ENCODE data around the gene NHEJ1. TPM values are rescaled to one million over a fixed set of nuclear protein-coding genes. Genes with fewer than 3 reads are reported as not detected.

NHEJ1 gene
- polyA plus RNA-seq, 3 donors, result 12.6 to 20.9 (median 20.3) TPM

GRCh38 chr2:219054956-219055903, 105.4 kb downstream of the NHEJ1 start:
- no peak for DNase-seq
- Mint-ChIP-seq H3K36me3 (peaks cover 0 to 3% of the 10 kb centered on the region in 2 donors), H3K9me3 (peaks cover 0 to 27% (median 4%) of the 10 kb centered on the region in 7 donors), H3K4me3 (peak overlapping the region in 1 of 2 donors; percentile 35), H3K27me3 (ENCODE audit: low read depth in 3 of 3) (peaks cover 65 to 82% (median 66%) of the 10 kb centered on the region in 3 donors), H3K27ac (no peak overlapping the region), H3K4me1 (peaks cover 14% of the 10 kb centered on the region)
- Histone ChIP-seq H2AFZ (ENCODE audit: insufficient read depth, low read depth, low read length, poor library complexity, severe bottlenecking) (no peak overlapping the region), H4K20me1 (ENCODE audit: insufficient read depth, low read length) (no peaks in the 10 kb centered on the region), H3K27ac (ENCODE audit: low read depth in 1 of 2, low read length in 2 of 2) (no peak overlapping the region), H3K79me2 (ENCODE audit: insufficient read depth, low read length) (no peaks in the 10 kb centered on the region), H3K27me3 (ENCODE audit: control insufficient read depth in 2 of 2, insufficient read depth in 2 of 2, low read length in 2 of 2) (peaks cover 33 to 69% of the 10 kb centered on the region in 2 donors), H3K9ac (ENCODE audit: insufficient read depth, low read length, poor library complexity, severe bottlenecking) (no peak overlapping the region), H3K36me3 (replicated peaks in 1 of 2; ENCODE audit: control insufficient read depth in 1 of 2, insufficient read depth in 2 of 2, low read length in 2 of 2) (no peaks in the 10 kb centered on the region), H3K4me2 (replicated peaks; ENCODE audit: extremely low read depth, low read length, poor library complexity, severe bottlenecking) (no peak overlapping the region), H3K4me3 (replicated peaks in 1 of 3; ENCODE audit: low read depth in 2 of 3, low read length in 3 of 3) (no peak overlapping the region), H3K9me3 (replicated peaks in 1 of 2; ENCODE audit: control insufficient read depth in 1 of 2, insufficient read depth in 1 of 2, low read length in 2 of 2) (peaks cover 0 to 12% of the 10 kb centered on the region in 2 donors), H3K4me1 (ENCODE audit: control insufficient read depth in 1 of 2, insufficient read depth in 2 of 2, low read length in 2 of 2) (peaks cover 9% of the 10 kb centered on the region in 2 donors)
- intact Hi-C loops (cut with micrococcal nuclease), result loop anchor here (5.0 to 10.0 kb wide), 3 partner anchors 62 to 250 kb away; partner anchors contain the start of gene PTPRN (in 1 of the 2)
- TF ChIP-seq CTCF (IDR thresholded peaks at IDR 0.05), result no peak
- 94% methylated on average over 29 of the region's 43 CpGs for WGBS (ENCODE audit: insufficient coverage)

- H3K4me2 ChIP-seq (replicated peaks; ENCODE audit: extremely low read depth, low read length, poor library complexity, severe bottlenecking), result no peak overlapping the region
- H2AFZ ChIP-seq (ENCODE audit: insufficient read depth, low read depth, low read length, poor library complexity, severe bottlenecking), result no peak overlapping the region
- no peak overlapping the region for H3K27ac Mint-ChIP-seq
- TF ChIP-seq CTCF (IDR thresholded peaks at IDR 0.05), result no peak
- no peak for DNase-seq
- H3K27ac ChIP-seq (ENCODE audit: low read depth in 1 of 2, low read length in 2 of 2), result no peak overlapping the region
- H3K79me2 ChIP-seq (ENCODE audit: insufficient read depth, low read length), result no peaks in the 10 kb centered on the region
- H4K20me1 ChIP-seq (ENCODE audit: insufficient read depth, low read length), result no peaks in the 10 kb centered on the region
- peaks cover 31 to 48% (median 33%) of the 10 kb centered on the region in 3 donors for H3K27me3 Mint-ChIP-seq (ENCODE audit: low read depth in 3 of 3)
- no peak overlapping the region for H3K9ac ChIP-seq (ENCODE audit: insufficient read depth, low read length, poor library complexity, severe bottlenecking)
- H3K36me3 ChIP-seq (replicated peaks in 1 of 2; ENCODE audit: control insufficient read depth in 1 of 2, insufficient read depth in 2 of 2, low read length in 2 of 2), result no peaks in the 10 kb centered on the region
- H3K9me3 ChIP-seq (replicated peaks in 1 of 2; ENCODE audit: control insufficient read depth in 1 of 2, insufficient read depth in 1 of 2, low read length in 2 of 2), result no peaks in the 10 kb centered on the region
- intact Hi-C loops (cut with micrococcal nuclease), result no loop called here
- H3K9me3 Mint-ChIP-seq, result peaks cover 0 to 2% (median 0%) of the 10 kb centered on the region in 7 donors
- H3K36me3 Mint-ChIP-seq, result no peaks in the 10 kb centered on the region
- no peaks in the 10 kb centered on the region for H3K4me1 ChIP-seq (ENCODE audit: control insufficient read depth in 1 of 2, insufficient read depth in 2 of 2, low read length in 2 of 2)
- H3K4me3 Mint-ChIP-seq, result no peak overlapping the region
- no peaks in the 10 kb centered on the region for H3K4me1 Mint-ChIP-seq
- no peak overlapping the region for H3K4me3 ChIP-seq (replicated peaks in 1 of 3; ENCODE audit: low read depth in 2 of 3, low read length in 3 of 3)
- H3K27me3 ChIP-seq (ENCODE audit: control insufficient read depth in 2 of 2, insufficient read depth in 2 of 2, low read length in 2 of 2), result peaks cover 4 to 33% of the 10 kb centered on the region in 2 donors
- 95% methylated on average over 2 of the region's 6 CpGs for WGBS (ENCODE audit: insufficient coverage)
Measured at GRCh38 chr2:219049282-219049681, 111.3 kb downstream of the NHEJ1 start.
